ENCODE results near the gene NEUROG2. TPM values are rescaled to one million over a fixed set of nuclear protein-coding genes. Genes with fewer than 3 reads are reported as not detected.
"Not testable (repeated sequence)": the region's sequence is repeated elsewhere in the genome, so short reads cannot be mapped to it uniquely, and the experiment has no call there.

NEUROG2 gene
- total RNA-seq, 1 donor from 2014 or later = not detected

DNA sequence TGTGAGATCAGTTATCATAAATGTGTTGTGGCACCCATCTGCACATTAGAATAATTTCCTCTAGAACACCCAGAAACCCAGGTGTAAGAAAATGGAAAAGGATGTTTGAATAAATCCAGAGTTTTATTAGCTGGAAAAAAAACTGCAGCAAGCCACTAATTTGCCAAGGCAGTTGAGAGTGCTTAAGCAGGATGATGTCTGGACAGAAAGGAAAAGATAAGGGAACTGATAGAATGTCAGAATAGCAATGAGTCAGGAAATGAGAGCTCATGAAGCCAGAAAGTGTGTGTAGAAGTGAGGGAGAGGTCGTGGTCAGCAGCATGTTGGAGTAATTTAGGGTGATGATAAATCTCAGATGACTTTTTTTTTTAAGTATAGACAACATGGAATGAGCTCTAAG lies 15.2 kb upstream of the NEUROG2 start:
- TF ChIP-seq, protein P1, sequence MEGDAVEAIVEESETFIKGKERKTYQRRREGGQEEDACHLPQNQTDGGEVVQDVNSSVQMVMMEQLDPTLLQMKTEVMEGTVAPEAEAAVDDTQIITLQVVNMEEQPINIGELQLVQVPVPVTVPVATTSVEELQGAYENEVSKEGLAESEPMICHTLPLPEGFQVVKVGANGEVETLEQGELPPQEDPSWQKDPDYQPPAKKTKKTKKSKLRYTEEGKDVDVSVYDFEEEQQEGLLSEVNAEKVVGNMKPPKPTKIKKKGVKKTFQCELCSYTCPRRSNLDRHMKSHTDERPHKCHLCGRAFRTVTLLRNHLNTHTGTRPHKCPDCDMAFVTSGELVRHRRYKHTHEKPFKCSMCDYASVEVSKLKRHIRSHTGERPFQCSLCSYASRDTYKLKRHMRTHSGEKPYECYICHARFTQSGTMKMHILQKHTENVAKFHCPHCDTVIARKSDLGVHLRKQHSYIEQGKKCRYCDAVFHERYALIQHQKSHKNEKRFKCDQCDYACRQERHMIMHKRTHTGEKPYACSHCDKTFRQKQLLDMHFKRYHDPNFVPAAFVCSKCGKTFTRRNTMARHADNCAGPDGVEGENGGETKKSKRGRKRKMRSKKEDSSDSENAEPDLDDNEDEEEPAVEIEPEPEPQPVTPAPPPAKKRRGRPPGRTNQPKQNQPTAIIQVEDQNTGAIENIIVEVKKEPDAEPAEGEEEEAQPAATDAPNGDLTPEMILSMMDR (IDR thresholded peaks at IDR 0.05) = no peak
- Mint-ChIP-seq H3K36me3 (ENCODE audit: unreplicated experiment) (no peaks in the 10 kb centered on the region), H3K9me3 (ENCODE audit: unreplicated experiment) (no peaks in the 10 kb centered on the region), H3K27ac (ENCODE audit: unreplicated experiment) (no peak overlapping the region), H3K4me3 (ENCODE audit: unreplicated experiment) (no peak overlapping the region), H3K4me1 (ENCODE audit: unreplicated experiment) (peaks cover 2% of the 10 kb centered on the region), H3K27me3 (ENCODE audit: unreplicated experiment) (peaks cover 38% of the 10 kb centered on the region)
- DNase-seq (ENCODE audit: extremely low spot score, unreplicated experiment) = no peak

DNA sequence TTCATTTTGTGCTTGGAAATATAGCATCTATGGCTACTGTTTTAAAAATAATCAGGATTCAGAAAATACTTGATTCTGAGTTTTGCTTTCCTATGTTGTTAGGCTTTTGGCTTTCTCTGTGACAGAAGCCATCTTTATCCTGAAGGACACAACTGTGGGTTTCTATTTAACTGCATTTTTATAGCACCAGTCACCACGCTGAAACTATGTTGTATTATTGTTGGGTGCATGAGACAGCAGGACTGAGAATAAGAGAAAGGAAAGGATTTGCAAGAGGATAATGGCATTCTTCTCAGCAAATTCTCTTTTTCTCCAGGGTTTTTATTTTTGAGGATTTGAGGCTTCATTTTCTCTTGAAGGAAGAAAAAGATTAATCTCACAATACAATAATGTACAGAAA lies 10.1 kb upstream of the NEUROG2 start:
- H3K27me3 Mint-ChIP-seq (ENCODE audit: unreplicated experiment) = peaks cover 81% of the 10 kb centered on the region
- no peak for DNase-seq (ENCODE audit: extremely low spot score, unreplicated experiment)

DNA sequence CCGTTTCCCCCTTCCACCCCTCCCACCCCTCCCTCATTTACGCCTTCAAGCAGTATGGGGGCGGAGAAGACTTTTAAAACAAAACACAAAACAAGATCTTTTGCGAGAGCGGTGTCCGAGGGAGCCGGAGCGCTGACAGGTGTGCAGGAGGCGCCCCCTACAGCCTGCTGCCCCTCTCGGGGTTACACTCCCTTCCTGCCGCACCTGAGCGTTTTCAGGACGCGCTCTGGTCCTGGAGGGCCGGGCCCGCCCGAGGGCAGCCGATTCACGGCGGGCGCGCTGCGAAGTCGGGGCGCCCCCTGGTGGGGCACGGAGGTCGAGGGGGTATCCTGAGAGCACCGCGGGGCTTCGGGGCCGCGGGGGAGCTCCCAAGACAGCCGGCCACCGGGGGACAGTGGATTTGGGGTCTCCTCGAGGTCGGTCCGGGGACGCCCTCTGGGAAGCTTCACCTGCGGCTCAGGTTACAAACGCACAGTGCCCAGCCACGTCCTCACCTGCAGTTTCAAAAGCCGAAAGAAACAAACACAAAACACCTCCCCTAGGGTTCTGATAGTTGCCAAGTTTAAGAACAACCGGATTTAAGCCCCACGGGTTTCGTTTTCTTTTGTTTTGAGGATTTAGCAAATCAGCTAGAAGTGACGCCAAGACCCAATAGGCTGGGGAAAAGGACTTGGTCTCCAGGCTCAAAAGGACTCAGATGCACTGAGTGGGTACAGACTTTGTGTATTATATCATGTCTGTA lies 8.0 kb upstream of the NEUROG2 start:
- no peak for DNase-seq (ENCODE audit: extremely low spot score, unreplicated experiment)
- peaks cover 8% of the 10 kb centered on the region for H3K36me3 Mint-ChIP-seq (ENCODE audit: unreplicated experiment)
- TF ChIP-seq, protein P1 (IDR thresholded peaks at IDR 0.05) = peak; percentile 67
- peaks cover 9% of the 10 kb centered on the region for H3K4me1 Mint-ChIP-seq (ENCODE audit: unreplicated experiment)
- H3K27ac Mint-ChIP-seq (ENCODE audit: unreplicated experiment) = no peak overlapping the region
- peaks cover 90% of the 10 kb centered on the region for H3K27me3 Mint-ChIP-seq (ENCODE audit: unreplicated experiment)
- peak overlapping the region; percentile 64 for H3K4me3 Mint-ChIP-seq (ENCODE audit: unreplicated experiment)
- H3K9me3 Mint-ChIP-seq (ENCODE audit: unreplicated experiment) = no peaks in the 10 kb centered on the region

More for the DNA sequence above, 10.1 kb upstream of the NEUROG2 start:
- Mint-ChIP-seq H3K36me3 (ENCODE audit: unreplicated experiment) (peaks cover 8% of the 10 kb centered on the region), H3K9me3 (ENCODE audit: unreplicated experiment) (no peaks in the 10 kb centered on the region), H3K27ac (ENCODE audit: unreplicated experiment) (no peak overlapping the region), H3K4me1 (ENCODE audit: unreplicated experiment) (peaks cover 9% of the 10 kb centered on the region), H3K4me3 (ENCODE audit: unreplicated experiment) (no peak overlapping the region)
- TF ChIP-seq, protein P1 (IDR thresholded peaks at IDR 0.05) = no peak

DNA sequence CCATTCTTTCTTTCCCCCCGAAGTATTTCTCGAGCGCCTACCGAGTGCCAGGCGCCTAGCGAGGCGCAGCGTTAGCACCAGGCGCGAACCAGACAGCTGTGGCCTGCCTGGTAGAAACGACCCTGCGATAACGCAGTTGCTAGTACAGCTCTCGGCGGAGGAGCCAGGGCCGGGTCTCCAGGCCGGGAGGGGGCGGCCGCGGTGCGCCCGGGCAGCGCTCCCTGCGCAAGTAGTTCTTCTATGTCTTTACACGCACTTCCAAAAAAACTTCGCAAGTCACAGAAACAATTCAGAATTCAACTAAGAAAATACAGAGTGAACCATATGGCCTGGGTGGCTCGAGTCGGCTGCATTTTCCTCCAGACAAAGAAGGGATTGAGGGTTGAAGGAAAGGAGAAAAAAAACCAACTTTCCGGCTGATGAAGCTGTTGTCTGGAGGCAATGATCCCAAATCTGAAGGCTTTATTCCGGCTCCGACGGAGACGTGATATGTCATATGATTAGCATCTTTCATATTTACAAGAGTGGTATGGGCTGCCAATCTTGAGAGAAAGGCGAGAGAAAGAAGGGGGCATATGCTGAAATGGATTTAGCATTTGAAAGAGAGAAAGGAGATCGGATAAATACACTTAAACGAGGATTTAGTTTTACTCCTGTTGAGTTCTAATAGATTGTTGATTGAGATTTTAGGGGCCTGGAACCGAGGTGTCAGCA lies 7.2 kb upstream of the NEUROG2 start:
- H3K36me3 Mint-ChIP-seq (ENCODE audit: unreplicated experiment) = peaks cover 8% of the 10 kb centered on the region
- H3K27ac Mint-ChIP-seq (ENCODE audit: unreplicated experiment) = no peak overlapping the region
- TF ChIP-seq, protein P1 (IDR thresholded peaks at IDR 0.05) = peak; percentile 25
- no peak for DNase-seq (ENCODE audit: extremely low spot score, unreplicated experiment)
- peaks cover 9% of the 10 kb centered on the region for H3K4me1 Mint-ChIP-seq (ENCODE audit: unreplicated experiment)
- peaks cover 94% of the 10 kb centered on the region for H3K27me3 Mint-ChIP-seq (ENCODE audit: unreplicated experiment)
- peak overlapping the region; percentile 64 for H3K4me3 Mint-ChIP-seq (ENCODE audit: unreplicated experiment)
- no peaks in the 10 kb centered on the region for H3K9me3 Mint-ChIP-seq (ENCODE audit: unreplicated experiment)

DNA sequence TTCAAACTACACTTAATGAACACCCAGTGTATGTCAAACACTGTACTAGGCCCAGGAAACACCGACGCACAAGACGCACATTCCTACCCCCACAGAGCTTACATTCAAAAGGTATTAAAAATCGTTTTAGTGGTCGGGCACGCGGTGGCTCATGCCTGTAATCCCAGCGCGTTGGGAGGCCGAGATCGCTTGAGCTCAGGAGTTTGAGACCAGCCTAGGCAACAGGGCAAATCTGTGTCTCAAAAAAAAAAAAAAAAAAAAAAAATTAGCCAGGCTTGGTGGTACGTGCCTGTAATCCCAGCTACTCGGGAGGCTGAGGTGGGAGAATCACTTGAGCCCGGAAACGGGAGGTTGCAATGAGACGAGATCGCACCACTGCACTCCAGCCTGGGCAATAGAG lies 6.5 kb upstream of the NEUROG2 start:
- H3K4me3 Mint-ChIP-seq (ENCODE audit: unreplicated experiment); H3K9me3 Mint-ChIP-seq (ENCODE audit: unreplicated experiment); H3K36me3 Mint-ChIP-seq (ENCODE audit: unreplicated experiment); H3K27ac Mint-ChIP-seq (ENCODE audit: unreplicated experiment); DNase-seq (ENCODE audit: extremely low spot score, unreplicated experiment): not testable (repeated sequence)
- Mint-ChIP-seq H3K4me1 (ENCODE audit: unreplicated experiment) (peaks cover 14% of the 10 kb centered on the region), H3K27me3 (ENCODE audit: unreplicated experiment) (peaks cover 95% of the 10 kb centered on the region)

All from osteocyte (in vitro differentiated cells).